Measurements from ENCODE around the gene SNX33. TPM values are rescaled to one million over a fixed set of nuclear protein-coding genes. Genes with fewer than 3 reads are reported as not detected.

Gene SNX33
- total RNA-seq, 2 donors from 2014 or later: 18.9 to 23.2 TPM

DNA sequence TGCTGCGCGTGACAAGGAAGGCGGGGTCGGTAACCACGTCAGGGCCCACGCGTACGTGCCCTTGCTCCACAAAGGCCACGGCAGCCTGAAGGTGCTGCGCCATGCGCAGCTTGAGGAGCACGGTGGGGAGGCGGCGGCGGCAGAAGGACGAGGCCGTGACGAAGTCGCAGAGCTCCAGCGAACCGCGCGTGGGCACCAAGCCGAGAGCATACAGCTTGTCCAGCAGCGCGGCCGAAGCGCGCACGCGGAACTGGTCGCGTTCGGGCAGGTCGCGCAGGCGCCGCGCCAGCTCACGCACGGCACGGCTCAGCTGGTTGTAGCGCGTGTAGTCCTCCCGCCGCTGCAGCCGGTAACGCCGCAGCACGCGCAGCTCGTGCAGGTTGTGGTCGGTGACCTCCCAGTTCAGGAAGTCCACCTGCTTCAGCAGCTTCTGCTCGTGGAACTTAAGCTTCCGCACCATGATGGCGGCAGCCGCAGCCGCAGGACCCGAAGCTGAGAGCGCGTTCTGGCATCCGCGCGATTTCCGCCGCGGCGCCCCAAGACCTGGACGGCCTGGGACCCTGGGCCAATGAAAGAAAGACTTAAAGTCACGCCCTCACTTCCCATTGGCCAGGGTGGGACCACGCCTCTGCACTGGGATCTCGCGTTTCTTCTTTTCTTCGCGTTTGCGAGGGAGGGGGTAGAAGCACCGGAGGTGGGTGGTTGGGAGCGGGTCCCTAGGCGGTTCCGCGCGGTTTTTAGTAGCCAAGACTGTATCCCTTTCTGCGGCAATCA lies 7.8 kb upstream of the SNX33 start, which contains the start of gene IMP3:
Gene IMP3 (minus strand): TSS at position 516 of the 774 bp plus-strand sequence. CDS start 56 bp downstream, at position 460.
- Mint-ChIP-seq H3K27me3 (ENCODE audit: insufficient read depth) (peaks cover 4% of the 10 kb centered on the region), H3K4me3 (peak within 1 kb of the TSS; percentile 93), H3K4me1 (peaks cover 22% of the 10 kb centered on the region), H3K27ac (peak within 1 kb of the TSS; percentile 92), H3K36me3 (ENCODE audit: low read depth) (no peaks in the 10 kb centered on the region), H3K9me3 (no peaks in the 10 kb centered on the region)
- H3K4me1 ChIP-seq (ENCODE audit: control insufficient read depth, insufficient read depth, low read length): peaks cover 5% of the 10 kb centered on the region
- peak; percentile 98 for DNase-seq
- H3K27me3 ChIP-seq (ENCODE audit: control insufficient read depth, insufficient read depth, low read length, poor library complexity, severe bottlenecking): no peaks in the 10 kb centered on the region
- peak within 1 kb of the TSS; percentile 93 for H3K27ac ChIP-seq (ENCODE audit: low read depth, low read length)
- no peaks in the 10 kb centered on the region for H3K36me3 ChIP-seq (ENCODE audit: control insufficient read depth, insufficient read depth, low read length)
- peak within 1 kb of the TSS; percentile 75 for H3K9ac ChIP-seq (ENCODE audit: extremely low read depth, low read length, poor library complexity, severe bottlenecking)
- peak within 1 kb of the TSS; percentile 89 for H3K4me3 ChIP-seq (ENCODE audit: low read length)
- WGBS, 2 experiments (ENCODE audit: insufficient coverage in 1 of 2, insufficient read length in 1 of 2): 0 to 1% methylated on average over 35 to 76 of the region's 83 CpGs
- TF ChIP-seq, protein P1, sequence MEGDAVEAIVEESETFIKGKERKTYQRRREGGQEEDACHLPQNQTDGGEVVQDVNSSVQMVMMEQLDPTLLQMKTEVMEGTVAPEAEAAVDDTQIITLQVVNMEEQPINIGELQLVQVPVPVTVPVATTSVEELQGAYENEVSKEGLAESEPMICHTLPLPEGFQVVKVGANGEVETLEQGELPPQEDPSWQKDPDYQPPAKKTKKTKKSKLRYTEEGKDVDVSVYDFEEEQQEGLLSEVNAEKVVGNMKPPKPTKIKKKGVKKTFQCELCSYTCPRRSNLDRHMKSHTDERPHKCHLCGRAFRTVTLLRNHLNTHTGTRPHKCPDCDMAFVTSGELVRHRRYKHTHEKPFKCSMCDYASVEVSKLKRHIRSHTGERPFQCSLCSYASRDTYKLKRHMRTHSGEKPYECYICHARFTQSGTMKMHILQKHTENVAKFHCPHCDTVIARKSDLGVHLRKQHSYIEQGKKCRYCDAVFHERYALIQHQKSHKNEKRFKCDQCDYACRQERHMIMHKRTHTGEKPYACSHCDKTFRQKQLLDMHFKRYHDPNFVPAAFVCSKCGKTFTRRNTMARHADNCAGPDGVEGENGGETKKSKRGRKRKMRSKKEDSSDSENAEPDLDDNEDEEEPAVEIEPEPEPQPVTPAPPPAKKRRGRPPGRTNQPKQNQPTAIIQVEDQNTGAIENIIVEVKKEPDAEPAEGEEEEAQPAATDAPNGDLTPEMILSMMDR (conservative IDR thresholded peaks at IDR 0.05): no peak
- no peaks in the 10 kb centered on the region for H3K9me3 ChIP-seq (ENCODE audit: control insufficient read depth, low read length)

GRCh38 chr15:75640483-75641178 lies 7.1 kb upstream of the SNX33 start:
- H3K27ac Mint-ChIP-seq: peak overlapping the region; percentile 87
- peak overlapping the region; percentile 93 for H3K4me3 Mint-ChIP-seq
- no peaks in the 10 kb centered on the region for H3K36me3 ChIP-seq (ENCODE audit: control insufficient read depth, insufficient read depth, low read length)
- TF ChIP-seq, protein P1 (conservative IDR thresholded peaks at IDR 0.05): peak; percentile 45
- H3K4me1 Mint-ChIP-seq: peaks cover 22% of the 10 kb centered on the region
- no peaks in the 10 kb centered on the region for H3K36me3 Mint-ChIP-seq (ENCODE audit: low read depth)
- 11 to 14% methylated on average over 9 to 17 of the region's 17 CpGs for WGBS, 2 experiments (ENCODE audit: insufficient coverage in 1 of 2, insufficient read length in 1 of 2)
- no peaks in the 10 kb centered on the region for H3K9me3 ChIP-seq (ENCODE audit: control insufficient read depth, low read length)
- no peak for DNase-seq
- H3K27me3 ChIP-seq (ENCODE audit: control insufficient read depth, insufficient read depth, low read length, poor library complexity, severe bottlenecking): no peaks in the 10 kb centered on the region
- H3K9me3 Mint-ChIP-seq: no peaks in the 10 kb centered on the region
- H3K27me3 Mint-ChIP-seq (ENCODE audit: insufficient read depth): peaks cover 11% of the 10 kb centered on the region
- peak overlapping the region; percentile 73 for H3K9ac ChIP-seq (ENCODE audit: extremely low read depth, low read length, poor library complexity, severe bottlenecking)
- H3K4me1 ChIP-seq (ENCODE audit: control insufficient read depth, insufficient read depth, low read length): peaks cover 5% of the 10 kb centered on the region
- peak overlapping the region; percentile 89 for H3K4me3 ChIP-seq (ENCODE audit: low read length)
- H3K27ac ChIP-seq (ENCODE audit: low read depth, low read length): peak overlapping the region; percentile 90

GRCh38 chr15:75641179-75641503 lies 6.6 kb upstream of the SNX33 start:
- Histone ChIP-seq H3K9ac (ENCODE audit: extremely low read depth, low read length, poor library complexity, severe bottlenecking) (peak overlapping the region; percentile 73), H3K4me1 (ENCODE audit: control insufficient read depth, insufficient read depth, low read length) (peaks cover 5% of the 10 kb centered on the region), H3K36me3 (ENCODE audit: control insufficient read depth, insufficient read depth, low read length) (no peaks in the 10 kb centered on the region), H3K9me3 (ENCODE audit: control insufficient read depth, low read length) (no peaks in the 10 kb centered on the region), H3K27me3 (ENCODE audit: control insufficient read depth, insufficient read depth, low read length, poor library complexity, severe bottlenecking) (peaks cover 4% of the 10 kb centered on the region), H3K4me3 (ENCODE audit: low read length) (peak overlapping the region; percentile 89), H3K27ac (ENCODE audit: low read depth, low read length) (no peak overlapping the region)
- no peaks in the 10 kb centered on the region for H3K36me3 Mint-ChIP-seq (ENCODE audit: low read depth)
- H3K4me1 Mint-ChIP-seq: peaks cover 22% of the 10 kb centered on the region
- H3K9me3 Mint-ChIP-seq: no peaks in the 10 kb centered on the region
- TF ChIP-seq, protein P1 (conservative IDR thresholded peaks at IDR 0.05): no peak
- peaks cover 15% of the 10 kb centered on the region for H3K27me3 Mint-ChIP-seq (ENCODE audit: insufficient read depth)
- 93% methylated on average over 2 of the region's 4 CpGs; no CpG with 5 or more reads in 1 of the 2 experiments for WGBS, 2 experiments (ENCODE audit: insufficient coverage in 1 of 2, insufficient read length in 1 of 2)
- no peak for DNase-seq
- H3K27ac Mint-ChIP-seq: peak overlapping the region; percentile 87
- H3K4me3 Mint-ChIP-seq: peak overlapping the region; percentile 93

Measured in endodermal cell (in vitro differentiated cells).